ENCODE measurements around the gene SHC3.

SHC3 gene

GRCh38 chr9:89001917-89002540, 176.6 kb downstream of the SHC3 start:
- no peak for DNase-seq (ENCODE audit: low read depth)

DNA sequence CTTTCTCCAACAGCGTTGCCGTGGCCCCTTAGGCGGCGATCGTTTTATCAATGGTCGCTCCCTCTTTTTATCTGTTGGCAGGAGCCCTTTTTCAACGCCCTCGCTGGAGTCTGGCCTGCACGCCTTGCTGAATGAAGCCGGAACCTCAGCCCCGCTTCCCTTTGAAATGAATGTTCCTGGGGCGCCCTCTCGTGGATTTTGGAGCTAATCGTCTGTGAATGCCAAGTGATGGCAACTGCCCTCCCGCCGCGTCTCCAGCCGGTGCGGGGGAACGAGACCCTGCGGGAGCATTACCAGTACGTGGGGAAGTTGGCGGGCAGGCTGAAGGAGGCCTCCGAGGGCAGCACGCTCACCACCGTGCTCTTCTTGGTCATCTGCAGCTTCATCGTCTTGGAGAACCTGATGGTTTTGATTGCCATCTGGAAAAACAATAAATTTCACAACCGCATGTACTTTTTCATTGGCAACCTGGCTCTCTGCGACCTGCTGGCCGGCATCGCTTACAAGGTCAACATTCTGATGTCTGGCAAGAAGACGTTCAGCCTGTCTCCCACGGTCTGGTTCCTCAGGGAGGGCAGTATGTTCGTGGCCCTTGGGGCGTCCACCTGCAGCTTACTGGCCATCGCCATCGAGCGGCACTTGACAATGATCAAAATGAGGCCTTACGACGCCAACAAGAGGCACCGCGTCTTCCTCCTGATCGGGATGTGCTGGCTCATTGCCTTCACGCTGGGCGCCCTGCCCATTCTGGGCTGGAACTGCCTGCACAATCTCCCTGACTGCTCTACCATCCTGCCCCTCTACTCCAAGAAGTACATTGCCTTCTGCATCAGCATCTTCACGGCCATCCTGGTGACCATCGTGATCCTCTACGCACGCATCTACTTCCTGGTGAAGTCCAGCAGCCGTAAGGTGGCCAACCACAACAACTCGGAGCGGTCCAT, 177.4 kb downstream of the SHC3 start:
- peak; percentile 19 for DNase-seq (ENCODE audit: low read depth)

DNA sequence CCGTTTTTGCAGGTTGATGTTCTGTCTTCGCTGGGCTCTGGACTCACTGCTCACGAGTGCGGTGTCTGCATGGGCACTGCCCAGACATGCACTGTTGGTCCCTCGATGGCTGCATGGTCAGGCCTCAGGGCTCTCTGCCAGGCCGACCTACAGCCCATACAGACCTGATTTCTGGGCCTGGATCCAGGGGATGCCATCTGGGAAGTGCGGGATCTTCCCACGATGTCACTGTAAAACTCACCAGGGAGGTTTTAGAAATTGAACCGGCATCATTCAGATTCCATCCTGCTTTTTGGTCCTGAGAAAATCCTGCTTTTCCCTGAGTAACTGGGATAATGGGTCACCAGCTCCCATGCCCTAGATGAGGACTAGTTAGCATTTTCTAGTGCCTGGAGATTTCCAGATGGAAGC, 178.2 kb downstream of the SHC3 start:
- DNase-seq (ENCODE audit: low read depth): no peak

DNA sequence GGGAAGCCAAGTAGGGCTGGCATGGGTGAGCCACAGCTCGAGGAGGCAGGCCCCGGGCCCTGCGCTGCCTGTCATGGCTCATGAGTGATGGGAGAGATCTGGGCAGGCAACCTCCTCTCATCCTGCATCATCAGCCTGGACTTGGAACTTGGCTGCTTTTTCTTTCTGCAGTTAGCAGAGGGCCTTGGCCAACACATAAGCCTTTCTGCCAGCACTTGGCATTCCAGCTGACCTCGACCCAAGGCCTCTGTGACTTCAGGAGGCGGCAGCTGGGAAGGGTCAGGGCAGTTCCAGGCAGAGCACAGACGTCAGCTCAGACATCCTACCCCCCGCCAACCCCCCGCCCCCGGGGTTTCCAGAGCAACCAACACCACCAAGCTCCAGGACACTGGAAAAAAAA, 179.7 kb downstream of the SHC3 start:
- no peak for DNase-seq (ENCODE audit: low read depth)

GRCh38 chr9:88998503-88998902, 180.1 kb downstream of the SHC3 start:
- DNase-seq (ENCODE audit: low read depth): no peak

GRCh38 chr9:88997646-88998045, 181.0 kb downstream of the SHC3 start:
- no peak for DNase-seq (ENCODE audit: low read depth)

DNA sequence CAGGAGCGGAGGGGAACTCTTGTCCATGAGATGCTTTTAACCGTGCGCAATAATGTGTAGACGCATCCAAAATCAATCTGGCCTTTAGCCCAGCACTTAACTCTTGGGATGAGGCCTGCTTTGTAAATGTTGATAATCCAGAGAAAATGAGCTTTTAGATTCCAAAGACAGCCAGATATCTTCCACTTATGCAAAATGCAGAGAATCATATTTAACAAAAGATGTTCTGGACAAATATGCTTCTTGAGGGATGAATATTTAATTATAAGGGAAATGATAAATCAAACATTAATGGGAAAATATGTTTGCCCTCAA, 181.7 kb downstream of the SHC3 start:
- no peak for DNase-seq (ENCODE audit: low read depth)

GRCh38 chr9:88996046-88996920, 182.3 kb downstream of the SHC3 start:
- DNase-seq (ENCODE audit: low read depth): no peak

GRCh38 chr9:88995627-88996026, 183.0 kb downstream of the SHC3 start:
- no peak for DNase-seq (ENCODE audit: low read depth)

GRCh38 chr9:88995200-88995577, 183.4 kb downstream of the SHC3 start:
- no peak for DNase-seq (ENCODE audit: low read depth)

GRCh38 chr9:88994469-88995199, 184.0 kb downstream of the SHC3 start:
- DNase-seq (ENCODE audit: low read depth): no peak

GRCh38 chr9:88993871-88994460, 184.7 kb downstream of the SHC3 start:
- no peak for DNase-seq (ENCODE audit: low read depth)

DNA sequence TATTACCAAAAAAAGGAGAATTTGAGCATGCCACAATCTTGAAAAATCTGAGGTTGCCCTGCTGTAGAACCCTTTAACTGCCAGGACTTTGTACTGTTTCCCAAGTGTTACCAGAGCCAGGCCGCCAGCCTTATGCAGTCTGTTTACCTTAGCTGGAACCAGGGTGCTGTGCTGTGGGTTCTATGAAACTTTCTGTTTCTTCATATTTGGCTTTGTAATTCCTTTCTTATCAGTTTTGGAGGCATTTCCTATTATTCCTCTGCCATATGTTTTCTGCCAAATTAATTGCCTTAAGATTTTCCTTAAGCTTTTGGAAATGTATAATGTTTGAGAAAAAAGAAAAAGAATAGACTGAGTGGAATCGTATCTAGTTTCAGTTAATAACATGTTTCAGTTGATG, 185.3 kb downstream of the SHC3 start:
- DNase-seq (ENCODE audit: low read depth): no peak

- no peak for DNase-seq (ENCODE audit: low read depth)
These were observed 186.1 kb downstream of the SHC3 start for GRCh38 chr9:88992556-88992955.

GRCh38 chr9:88991066-88992034, 187.3 kb downstream of the SHC3 start, which contains the start of gene S1PR3:
Gene S1PR3, plus strand, starts transcription at chr9:88991468. Its CDS starts 9,733 bp downstream, at chr9:89001201.
- peak; percentile 9 for DNase-seq (ENCODE audit: low read depth)

DNA sequence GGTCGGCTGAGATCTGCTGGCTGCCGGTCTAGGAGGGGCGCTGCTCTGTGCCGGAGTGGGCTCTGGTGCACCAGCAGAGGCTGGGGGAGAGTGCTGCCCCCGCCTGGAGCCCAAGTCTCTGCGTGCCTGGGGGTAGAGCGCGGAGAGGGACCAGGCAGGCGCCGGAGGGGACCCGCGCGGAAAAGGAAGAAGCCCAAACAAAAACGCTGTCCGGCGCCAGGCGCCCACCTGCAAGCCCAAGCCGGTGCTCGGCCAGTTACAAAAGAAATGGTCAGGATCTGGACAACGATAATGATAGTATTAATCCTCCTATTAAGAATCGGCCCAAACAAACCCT, 187.9 kb downstream of the SHC3 start:
- DNase-seq (ENCODE audit: low read depth): no peak

GRCh38 chr9:88990041-88990728, 188.4 kb downstream of the SHC3 start:
- no peak for DNase-seq (ENCODE audit: low read depth)

DNA sequence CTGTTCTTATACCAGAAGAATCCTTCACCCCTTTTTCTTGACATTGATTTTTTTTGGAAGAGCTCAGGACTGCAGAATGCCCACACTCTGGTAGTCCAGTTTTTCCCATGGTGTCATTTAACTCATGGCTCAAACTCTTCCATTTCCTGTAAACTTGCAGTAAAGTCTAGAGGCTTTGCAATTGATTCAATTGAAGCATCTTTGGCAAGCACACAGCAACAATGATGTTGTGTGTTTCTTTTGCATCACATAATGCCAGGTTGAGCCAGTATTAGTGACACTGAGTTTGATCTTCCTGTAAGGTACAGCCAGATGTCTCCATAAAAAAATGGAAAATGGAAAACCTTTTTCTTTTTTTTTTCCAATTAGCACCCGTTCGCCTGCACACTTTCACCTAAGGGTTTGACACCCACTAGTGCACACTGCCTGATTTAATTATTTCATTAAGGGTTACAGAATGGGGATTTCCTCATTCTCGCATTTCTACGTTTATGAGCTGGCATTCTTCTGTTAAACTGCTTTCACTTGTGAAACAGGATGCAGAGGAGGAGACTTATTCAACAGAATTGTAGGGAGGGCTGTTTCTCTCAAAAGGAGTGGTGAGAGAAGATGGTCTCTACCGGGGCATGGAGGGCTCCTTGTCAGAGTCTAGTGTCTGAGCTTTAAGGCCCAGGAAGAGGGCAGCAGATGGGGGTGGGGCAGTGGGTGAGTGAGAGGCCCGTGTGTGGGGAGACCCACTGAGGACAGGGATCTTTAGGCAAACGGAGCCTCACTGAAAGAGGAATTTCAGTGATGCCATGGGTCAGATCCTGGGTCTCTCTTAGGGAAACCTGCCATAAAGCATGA, 189.6 kb downstream of the SHC3 start:
- no peak for DNase-seq (ENCODE audit: low read depth)

GRCh38 chr9:88987661-88988060, 191.0 kb downstream of the SHC3 start:
- no peak for DNase-seq (ENCODE audit: low read depth)

Data from stimulated activated CD8-positive, alpha-beta memory T cell treated with anti-CD3 and anti-CD28 coated beads, Interleukin-12 subunit alpha, Interleukin-12 subunit beta, amount 100 ng/mL, for 4 hours (primary cell).